NCI-H2081 treated with DMSO at 0.1 percent for 48 hours (cell line): ENCODE results near the gene COQ5.

Experiments
- DNase-seq: peaks from one replicate; lab custom pipeline; 2025; lab: John Stamatoyannopoulos, UW

COQ5 gene

DNA sequence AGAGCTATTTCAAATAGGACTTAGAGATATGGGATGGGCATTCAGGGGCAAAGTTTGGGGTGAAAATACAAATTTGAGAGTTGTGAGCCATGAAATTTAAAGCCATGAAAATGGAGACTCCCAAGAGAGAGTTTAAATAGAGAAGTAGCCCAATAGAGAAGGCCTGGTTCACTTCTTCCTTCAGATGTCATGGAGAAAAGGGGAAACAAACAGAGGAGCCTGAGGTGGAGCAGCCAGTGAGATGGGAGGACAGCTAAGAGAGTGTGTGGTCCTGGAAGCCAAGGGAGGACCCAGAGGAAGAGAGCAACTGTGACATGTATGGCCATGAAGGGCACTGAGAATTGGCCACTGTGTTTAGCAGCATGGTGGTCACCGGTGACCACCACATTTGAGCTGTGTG is 45.3 kb downstream of the COQ5 start:
- no peak for DNase-seq

DNA sequence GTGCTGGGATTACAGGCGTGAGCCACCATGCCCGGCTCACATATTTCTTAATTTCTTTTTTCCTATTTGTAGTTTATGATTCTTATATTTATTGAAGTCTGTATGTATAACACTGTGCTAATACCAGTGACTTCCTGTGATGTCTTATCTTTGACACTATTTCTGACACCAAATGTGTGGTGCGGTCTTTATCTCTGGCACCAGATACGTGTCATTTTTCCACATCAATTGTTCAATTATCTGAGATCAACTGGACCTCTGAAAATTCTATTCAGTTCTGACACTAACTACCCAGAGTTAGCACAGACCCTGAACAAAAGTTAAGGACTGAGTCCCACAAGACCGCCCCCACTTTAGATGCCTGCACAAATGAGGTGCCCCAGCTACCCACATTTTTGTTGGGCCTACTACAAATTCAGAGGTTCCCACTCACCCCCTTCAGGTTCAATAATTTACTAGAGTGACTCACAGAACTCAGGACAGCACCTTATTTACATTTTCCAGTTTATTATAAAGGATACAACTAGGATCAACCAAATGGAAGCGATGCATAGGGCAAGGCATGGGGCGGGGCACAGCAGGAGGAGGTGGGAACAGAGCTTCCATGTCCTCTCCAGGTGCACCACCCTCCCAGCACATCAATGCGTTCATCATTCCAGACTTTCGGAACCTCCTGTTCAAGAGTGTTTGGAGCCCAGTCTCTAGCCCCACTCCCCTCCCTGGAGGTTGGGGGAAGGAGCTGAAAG is 47.8 kb downstream of the COQ5 start:
- no peak for DNase-seq

DNA sequence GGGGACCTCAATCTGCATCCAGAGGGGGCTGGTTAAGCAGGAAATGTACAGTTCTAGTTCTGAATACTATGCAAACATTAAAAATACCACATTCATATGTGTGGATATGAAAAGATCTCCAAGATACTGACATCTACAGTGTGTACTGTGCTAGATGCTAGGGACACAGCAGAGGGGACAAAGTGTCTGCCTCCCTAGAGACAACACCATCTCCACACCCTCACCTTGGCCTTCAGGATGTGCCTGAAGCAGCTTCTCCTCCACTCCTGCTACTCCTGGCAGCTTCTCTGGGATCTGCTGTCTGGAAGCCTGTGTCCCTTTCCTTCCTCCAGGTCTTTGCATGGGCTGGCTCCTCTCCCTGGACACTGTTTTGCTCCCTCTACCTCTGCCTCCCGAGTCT is 48.7 kb downstream of the COQ5 start:
- DNase-seq, result no peak

DNA sequence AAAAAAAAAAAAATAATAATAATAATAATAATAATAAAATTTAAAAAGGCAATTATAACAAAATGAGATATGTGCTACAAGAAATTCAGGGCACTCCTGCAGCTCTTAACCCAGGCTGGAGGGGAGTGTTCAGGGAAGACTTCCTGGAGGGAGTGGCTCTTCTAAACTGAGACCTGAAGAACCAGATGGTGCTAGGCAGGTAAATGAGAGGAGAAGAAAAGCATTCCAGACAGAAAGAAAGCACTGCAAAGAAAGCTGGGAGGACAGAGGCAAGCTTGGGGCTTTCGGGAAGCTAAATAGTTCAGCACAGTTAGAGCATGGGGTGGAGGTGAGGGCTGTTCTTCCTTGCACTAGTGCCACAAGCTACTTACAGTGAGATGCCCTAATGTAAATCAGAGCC is 49.5 kb downstream of the COQ5 start:
- no peak for DNase-seq

DNA sequence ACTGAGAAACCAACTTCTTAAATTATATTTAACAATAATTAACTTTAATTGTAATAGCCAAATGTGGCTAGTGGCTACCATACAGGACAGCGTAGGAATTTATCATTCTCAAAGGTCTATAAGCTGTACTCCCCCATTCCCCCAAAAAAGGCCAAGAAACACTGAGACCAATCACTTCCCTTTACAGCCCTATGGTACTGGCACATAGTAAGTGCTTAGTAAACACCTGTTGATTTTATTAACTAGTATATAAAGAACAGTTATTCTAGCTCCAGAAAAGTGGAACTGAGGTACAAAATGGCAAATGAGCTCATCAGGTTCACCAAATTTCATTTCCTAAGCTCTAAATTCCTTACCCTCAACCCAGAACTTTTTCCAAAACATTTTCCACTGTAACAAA is 53.3 kb downstream of the COQ5 start:
- DNase-seq, result no peak

DNA sequence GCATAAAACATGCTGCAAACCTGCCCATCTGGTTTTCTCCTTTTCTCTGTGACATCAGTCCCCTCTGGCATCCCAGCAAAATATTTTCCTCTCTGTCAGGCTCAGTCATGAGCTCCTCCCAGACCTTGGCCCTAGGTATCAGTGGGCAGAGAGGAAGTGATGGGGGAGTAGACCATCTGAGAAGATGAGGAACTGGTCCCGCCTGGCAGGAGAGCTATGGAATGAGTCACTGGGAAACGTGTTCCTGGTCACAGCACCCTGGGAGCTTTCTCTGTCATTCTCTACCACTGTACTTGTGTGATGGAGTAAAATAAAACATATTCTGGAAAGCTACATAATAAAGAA is 54.4 kb downstream of the COQ5 start:
- DNase-seq, result no peak

DNA sequence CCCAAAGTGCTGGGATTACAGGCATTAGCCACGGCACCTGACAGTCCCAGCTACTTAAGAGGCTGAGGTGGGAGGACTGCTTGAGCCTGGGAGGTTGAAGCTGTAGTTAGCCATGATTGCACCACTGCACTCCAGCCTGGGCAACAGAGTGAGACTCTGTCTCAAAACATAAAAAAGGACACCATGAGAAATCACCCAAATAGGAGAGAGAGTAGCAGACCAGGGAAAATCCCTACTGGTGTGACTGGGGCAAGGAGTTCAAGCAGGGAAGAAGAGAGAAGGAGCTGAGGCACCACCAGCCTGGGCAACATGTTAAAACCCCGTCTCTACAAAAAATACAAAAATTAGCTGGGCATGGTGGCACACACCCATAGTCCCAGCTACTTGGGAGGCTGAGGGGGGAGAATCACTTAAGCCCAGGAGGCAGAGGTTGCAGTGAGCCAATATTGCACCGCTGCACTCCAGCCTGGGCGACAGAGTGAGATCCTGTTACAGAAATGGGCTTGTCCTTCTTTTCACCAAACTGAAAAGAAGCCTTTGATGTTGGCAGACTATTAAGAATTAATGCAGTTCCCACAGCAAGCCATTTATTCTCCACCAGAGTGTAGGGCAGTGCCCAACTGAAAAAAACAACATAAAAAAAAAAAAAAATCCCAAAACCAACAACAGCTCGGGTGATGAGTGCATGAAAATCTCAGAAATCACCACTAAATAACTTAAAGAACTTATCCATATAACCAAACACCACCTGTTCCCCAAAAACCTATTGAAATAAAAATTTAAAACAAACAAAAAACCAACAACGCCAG is 54.9 kb downstream of the COQ5 start:
- no peak for DNase-seq

DNA sequence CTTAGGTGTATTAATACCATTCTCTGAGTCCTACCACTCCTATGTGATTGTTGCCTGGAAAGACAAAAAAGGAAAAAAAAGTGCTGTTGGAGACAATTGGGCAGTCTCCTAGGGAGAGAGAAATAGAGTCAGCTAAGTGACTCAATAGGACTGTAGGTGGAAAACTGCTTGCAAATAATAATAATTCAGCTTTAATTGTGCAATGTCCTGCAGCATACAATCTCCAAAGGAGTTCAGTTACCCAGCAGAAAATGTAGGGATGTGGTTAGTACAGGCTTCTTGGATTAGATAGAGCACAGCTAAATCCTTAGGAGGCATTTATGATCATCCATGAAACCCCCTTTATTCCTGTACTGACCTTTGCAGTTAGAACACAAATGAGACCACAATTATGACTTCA is 56.4 kb downstream of the COQ5 start:
- DNase-seq, result no peak

DNA sequence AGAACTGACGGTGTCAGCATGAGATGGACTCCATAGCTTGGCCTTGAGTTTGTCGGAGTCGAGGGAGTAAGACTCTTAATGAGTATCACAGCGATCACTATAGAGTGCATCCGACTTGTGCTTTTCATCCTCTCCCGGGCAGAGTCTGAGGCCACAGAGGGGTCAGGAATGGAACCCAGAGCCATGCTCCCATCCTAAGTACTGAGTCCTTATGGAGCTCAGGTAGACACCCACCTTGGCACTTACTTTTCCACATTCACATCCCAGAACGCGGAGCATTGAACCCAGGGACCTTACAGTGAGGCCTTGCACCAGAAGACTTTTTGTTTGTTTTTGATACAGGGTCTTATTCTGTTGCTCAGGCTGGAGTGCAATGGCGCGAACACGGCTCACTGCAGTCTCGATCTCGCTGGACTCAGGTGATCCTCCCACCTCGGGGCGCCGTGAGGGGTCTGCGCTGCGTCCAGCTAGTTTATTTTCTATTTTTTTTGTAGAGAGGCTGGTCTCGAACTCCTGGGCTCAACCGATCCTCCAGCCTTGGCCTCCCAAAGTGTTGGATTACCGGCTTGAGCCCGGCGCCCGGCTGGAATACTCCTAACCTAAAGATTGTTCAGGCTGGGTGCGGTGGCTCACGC is 58.7 kb downstream of the COQ5 start:
- no peak for DNase-seq

DNA sequence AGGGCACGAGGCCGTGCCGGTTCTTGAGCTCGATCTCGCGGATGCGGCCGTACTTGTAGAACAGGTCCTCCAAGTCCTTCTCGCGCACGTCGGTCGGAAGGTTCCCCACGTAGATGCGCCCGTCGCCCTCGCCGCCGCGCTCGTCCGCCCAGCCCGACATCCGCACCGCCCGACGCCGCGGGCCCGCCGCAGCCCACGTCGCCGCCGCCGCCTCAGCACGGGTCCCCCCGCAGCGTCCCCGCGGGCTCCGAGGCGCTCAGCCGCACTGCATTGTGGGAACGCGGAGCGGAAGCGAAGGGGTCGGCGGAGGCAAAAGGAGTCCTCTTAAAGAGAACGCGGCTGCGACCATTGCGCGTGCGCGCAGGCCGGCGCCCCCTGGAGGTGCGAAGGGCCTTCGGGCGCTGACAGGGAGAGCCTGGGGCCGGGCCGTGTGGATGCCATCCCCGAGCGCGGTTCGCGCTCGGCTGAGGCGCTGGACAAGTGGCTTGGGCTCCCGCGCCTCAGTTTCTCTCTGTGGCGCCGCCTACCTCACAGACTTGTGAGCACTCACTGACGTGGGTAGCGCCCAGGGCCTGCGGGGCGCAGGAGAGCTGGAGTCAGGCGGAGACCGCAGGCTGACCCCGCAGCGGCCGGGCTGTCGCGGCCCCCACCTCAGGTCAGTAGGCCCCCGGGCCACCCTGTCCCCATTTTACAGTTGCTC is 59.4 kb downstream of the COQ5 start, which contains the start of gene SRSF9:
TSS of gene SRSF9 (minus strand) at position 299 of the 700 bp plus-strand sequence. CDS start at position 160, 139 bp downstream.
- DNase-seq, result peak; percentile 85

DNA sequence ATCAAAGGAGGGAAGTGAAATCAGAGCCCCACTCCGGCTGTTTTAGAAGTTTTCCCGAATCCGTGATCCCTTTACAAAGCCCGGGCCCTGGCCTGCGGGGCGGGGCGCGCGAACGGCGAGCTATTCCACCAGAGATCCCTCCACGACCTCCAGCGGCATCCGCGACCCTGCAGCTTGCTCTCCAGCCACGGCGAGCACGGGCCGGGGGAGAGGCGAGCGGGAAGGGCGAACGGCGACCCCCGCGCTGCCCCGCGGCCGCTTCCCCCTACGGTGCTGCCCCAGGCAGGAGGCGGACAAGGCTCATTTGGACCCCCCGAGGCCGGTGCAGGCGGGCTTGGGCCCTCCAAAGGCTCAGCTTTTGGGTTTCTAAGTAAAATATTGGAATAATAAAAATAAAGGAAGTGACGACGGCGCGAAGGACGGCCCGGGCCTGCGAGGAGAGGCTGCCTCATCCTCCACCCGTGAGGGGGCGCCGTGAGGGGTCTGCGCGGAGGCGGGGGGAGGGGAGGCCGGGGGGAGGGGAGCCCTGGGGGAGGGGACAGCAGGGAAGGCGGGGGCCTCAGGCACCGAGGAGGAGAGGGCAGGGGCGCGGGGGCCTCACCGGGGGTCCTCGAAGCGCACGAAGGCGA is 60.0 kb downstream of the COQ5 start:
- no peak for DNase-seq

DNA sequence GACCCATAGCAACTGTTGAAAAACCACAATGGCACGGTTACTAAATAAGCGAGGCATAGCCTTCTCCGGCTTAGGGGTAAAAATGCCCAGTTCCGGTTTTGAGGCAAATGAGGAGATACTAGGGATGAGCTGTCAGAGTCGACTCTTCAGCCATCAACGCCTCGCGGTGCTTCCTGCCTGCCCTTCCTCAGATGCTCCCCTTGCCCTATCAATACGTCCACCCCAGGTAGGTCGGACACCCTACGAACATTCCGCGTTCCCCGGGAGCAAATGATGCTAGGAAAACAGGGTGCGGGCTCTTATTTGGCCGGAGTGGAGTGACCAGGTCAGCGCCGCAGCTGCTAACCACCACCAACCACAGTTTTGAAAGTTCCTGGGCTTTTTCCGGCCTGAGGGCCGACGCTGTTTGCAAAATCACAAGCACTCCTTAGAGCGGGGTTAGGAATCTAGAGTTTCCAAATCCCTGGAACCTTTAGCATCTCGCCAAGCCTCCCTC is 60.6 kb downstream of the COQ5 start:
- no peak for DNase-seq

DNA sequence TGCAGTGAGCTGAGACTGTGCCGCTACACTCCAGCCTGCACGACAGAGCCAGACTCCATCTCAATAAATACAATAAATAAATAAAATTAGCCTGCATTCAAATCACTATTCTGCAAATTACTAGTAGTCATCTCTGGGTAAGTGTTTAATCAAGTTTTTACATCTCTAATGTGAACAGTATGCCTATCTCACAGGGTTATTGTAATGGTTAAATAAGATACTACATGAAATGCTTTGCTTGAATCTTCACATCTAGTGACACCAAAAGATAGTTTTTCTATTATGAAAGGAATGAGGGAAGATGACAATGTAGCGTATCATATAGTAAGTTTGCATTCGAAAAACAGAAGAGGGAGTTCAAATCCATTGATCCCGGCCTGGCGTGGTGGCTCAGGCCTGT is 61.5 kb downstream of the COQ5 start:
- no peak for DNase-seq

DNA sequence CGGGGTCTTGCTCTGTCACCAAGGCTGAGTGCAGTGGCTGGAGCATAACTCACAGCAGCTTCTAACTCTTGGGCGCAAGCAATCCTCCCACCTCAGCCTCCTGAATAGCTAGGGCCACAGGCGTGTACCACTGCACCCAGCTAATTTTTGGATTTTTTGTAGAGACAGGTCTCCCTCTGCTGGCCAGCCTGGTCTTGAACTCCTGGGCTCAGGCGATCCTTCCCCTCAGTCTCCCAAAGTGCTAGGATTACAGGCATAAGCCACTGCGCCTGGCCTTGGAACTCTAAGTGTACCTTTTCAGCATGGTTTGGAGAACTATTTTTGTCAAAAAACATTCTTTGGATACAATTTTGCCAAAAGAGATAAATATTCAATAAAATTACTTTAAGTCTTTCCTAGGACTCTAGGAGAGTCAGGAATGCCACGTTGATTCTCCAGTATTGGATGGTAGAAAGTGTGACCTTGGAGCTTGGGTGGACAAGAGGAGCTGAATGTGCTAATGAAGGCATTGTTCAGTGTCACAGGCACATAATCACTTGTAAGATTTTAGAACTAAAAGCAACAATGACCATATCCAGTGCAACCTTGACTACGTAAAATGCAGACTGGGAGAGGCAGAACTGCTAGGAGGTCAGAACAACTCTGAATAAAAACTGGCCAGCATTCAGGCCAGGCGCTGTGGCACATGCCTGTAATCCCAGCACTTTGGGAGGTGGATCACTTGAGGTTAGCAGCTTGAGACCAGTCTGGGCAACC is 62.2 kb downstream of the COQ5 start:
- DNase-seq, result no peak

DNA sequence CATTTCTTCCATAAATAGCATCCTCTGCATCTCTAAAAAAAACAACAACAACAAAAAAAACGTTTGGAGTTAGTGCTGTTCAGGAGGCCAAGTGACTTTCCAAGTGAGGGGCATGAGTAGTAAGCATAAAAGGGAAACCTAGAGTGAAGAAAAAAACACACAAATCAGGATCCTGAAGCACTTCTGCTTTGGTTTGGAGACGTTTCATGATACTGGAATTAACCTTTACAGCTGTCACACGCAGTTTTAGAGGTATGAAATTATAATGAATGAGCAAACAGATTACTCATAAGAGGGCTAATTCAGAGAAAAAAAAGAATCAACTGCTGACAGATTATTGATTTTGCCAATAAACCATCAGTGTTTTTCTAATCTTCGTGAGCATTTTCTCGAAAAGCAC is 63.2 kb downstream of the COQ5 start:
- DNase-seq, result no peak

DNA sequence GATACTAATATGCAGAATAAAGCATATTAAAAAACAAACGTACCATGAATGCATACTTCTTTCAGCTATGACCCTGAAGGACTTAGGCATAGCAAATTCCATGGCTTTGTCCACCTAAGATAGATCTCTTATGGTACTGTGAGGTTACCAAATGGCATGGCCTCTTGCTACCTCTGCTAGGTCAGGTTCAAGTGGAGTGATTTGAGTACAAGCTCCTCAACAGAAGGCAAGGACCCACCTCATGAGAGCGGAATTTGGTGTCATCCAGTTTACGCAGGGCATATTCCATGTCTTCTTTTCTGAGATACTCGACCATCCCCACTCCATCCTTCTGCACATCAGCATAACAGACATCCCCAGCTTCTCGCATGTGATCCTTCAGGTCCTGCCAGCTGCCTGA is 65.2 kb downstream of the COQ5 start:
- DNase-seq, result no peak

DNA sequence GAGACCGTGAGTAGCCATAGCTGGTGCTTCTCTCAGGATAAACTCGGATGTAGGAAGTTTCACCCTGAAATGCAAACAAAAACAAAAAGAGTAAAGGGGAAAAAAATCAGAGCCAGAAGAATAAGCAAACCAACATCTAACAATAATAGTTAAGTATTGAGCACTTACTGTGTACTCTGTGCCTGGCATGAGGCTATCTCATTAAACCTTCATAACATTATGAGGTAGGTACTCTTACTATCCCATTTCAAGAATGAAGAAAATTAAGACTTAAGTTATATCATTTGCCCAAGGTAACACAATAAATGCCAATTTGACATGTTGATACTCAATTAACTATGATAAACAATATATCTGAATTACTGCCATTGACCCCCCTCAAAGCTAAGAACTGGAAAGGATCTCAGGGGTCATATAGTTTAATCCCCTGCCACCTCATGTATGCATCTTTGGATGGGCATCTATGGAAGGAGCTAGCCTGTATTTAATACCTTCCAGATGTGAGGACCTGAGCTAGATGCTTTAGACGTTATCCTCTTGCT is 66.8 kb downstream of the COQ5 start:
- DNase-seq, result no peak

DNA sequence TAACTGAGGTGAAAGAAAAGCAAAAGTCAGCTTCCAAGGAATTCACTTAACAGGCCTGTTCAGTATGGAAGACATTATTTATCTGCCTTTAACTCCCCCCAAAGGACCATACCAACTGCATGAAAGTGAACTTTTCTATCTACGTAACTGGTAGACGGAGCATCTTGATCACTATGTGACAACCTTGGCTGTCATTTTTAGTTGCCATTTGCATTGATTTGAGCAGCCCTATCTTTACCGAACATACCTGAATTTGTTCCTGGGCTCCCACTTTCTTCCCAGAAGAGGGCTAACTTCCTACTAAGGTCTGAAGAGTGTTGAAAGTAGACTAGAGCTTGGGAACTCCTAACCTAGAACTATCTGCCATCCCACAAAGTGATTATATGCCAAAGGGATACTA is 68.8 kb downstream of the COQ5 start:
- DNase-seq, result no peak

DNA sequence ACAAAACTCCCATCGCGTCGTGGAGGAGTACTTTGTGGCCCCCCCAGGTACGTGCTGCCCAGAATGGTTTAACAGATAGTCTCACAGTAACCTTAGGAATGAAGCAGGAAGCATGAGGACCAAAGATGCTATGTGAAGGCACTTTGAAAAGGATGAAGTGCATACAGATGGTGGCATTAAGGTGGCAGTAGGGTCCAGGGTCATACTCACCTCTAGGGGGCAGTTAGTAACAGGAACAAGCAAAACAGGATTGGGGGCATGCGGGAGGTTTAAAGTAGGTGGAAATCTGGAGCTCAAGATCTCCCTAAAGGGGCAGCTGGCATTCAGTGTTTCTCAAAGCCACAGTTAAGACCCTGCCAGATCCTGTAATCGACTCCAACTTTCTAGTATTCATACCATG is 71.8 kb downstream of the COQ5 start:
- DNase-seq, result no peak

DNA sequence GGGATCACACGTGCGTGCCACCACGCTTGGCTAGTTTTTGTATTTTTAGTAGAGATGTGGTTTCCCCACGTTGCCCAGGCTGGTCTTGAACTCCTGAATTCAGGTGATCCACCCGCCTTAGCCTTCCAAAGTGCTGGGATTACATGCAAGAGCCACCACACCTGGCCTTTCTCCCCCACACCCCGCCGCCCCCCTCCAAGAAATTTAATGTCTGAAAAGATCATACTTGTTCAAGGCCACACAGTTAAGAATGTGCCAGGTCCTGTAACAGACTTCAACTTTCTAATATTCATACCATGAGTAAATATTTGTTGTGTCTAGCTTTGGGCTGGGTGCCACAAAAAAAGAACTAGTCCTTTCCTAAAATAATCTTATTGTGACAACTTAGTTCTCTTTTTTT is 73.7 kb downstream of the COQ5 start:
- DNase-seq, result no peak

DNA sequence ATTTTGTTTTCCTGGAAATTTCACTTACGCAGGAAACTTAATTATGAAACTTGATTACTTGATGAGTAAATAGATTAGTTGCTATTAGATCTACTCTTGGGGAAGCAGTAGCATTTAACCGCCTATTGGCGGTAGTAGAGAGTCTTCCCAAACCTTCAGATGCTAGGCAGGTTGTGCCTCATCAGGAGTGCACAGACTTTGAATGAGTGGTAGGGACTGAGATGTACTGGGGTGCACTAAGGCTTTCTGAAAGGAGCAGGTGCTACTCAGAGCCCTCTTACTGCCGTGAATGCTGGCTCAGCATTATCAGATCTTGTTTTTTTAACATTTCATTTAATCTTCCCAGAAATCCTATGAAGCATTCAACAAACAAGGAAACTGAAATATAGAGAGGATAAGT is 75.0 kb downstream of the COQ5 start:
- no peak for DNase-seq
